Pancreas (tissue), 10 donors: ENCODE data around the gene SYT9. TPM values are rescaled to one million over a fixed set of nuclear protein-coding genes. Genes with fewer than 3 reads are reported as not detected.

Experiments used
- ATAC-seq, 4 donors: fragments of 200-7000 bp; cut with Tn5 transposase; one replicate each; pipeline versions ENCODE4 v1.8.0 to v1.9.1; 2020; ENCODE audit warnings: mild to moderate bottlenecking in 4 of 4, moderate library complexity in 4 of 4
- DNase-seq, 6 donors: peaks; one replicate each; pipeline ENCODE4 v3.0.0-alpha.2; 2020
- FAIRE-seq: peaks from 2 replicates; lab custom pipeline; 2012; peaks lifted over from hg19 to GRCh38; lab: Jason Lieb, UNC
- H3K27ac ChIP-seq, 4 donors: fragments of 200-600 bp; sonication (generic); 1 replicate in 3 of 4; 2 replicates in 1 of 4; pipeline versions ENCODE4 v1.5.0 to v1.8.0; 2020
- H3K27me3 ChIP-seq, 4 donors: fragments of 200-600 bp; one replicate each; pipeline ENCODE4 v1.8.0; 2021
- H3K36me3 ChIP-seq, 3 donors: fragments of 200-600 bp; sonication (generic) in 1 of 3; one replicate each; pipeline versions ENCODE4 v1.5.0 to v1.8.0; 2020 to 2021
- H3K4me1 ChIP-seq, 3 donors: fragments of 200-600 bp; one replicate each; pipeline ENCODE4 v1.8.0; 2021
- H3K4me3 ChIP-seq, 4 donors: fragments of 200-600 bp; sonication (generic) in 2 of 4; one replicate each; pipeline versions ENCODE4 v1.5.0 to v1.8.0; 2020 to 2021
- H3K9me3 ChIP-seq, 4 donors: fragments of 200-600 bp; one replicate each; pipeline ENCODE4 v1.8.0; 2021
- WGBS, 2 donors: extraction: QIAGEN DNeasy Blood & Tissue Kit; methylation state at CpG; one replicate each; pipeline ENCODE4 v1.1.7; 2013; 5-methylcytosine and 5-hydroxymethylcytosine counted together
- intact Hi-C, 3 donors: fragments of 100-400 bp; cut with DNase I; formaldehyde crosslinking; loops; one replicate each; pipeline versions ENCODE4 v1.11.1 to v1.14.2; 2022
- polyA plus RNA-seq, 2 donors: library from polyadenylated mRNA; stranded (reverse); fragments of 200-250 nt; gene quantifications; one replicate each; pipeline ENCODE4 v1.2.3, GENCODE V29; 2013
- total RNA-seq, 6 donors: library from RNA; stranded (reverse); fragmentation: NEBNext Ultra II Directional in 4 of 6; extraction: Animal tissue kit (Norgen Biotek cat#: 25700) in 4 of 6; gene quantifications; one replicate each; pipeline versions ENCODE4 v1.2.1 to v1.2.4, GENCODE V29; 2021 to 2023
- TF ChIP-seq, protein P1 (sequence below), 4 donors: fragments of 200-600 bp; sonication (generic) in 3 of 4; IDR thresholded peaks; one replicate each; pipeline versions ENCODE4 v1.5.0 to v1.8.0; 2021; ENCODE audit warnings: antibody characterized with exemption in 4 of 4
- donor health status: healthy with polysubstance abuse.
- donor health status: DM: no; HTN: no; CAD: no; lungs with moderate emphysema.
- donor health status: DM: no; HTN: no; CAD: no.
- donor health status: control.
- donor health status: control.
- donor health status: Bipolar disorder and iron deficiency.
- donor health status: DM: yes; HTN: yes; CAD: no.
- donor health status: DM: no; HTN: no; CAD: no.
- donor health status: DM: no; HTN: no; CAD: no.
- donor health status: DM: yes; HTN: yes; CAD: no.

Gene SYT9
- total and polyA plus RNA-seq, 8 donors = 0.38 to 2.0 (median 1.0) TPM

DNA sequence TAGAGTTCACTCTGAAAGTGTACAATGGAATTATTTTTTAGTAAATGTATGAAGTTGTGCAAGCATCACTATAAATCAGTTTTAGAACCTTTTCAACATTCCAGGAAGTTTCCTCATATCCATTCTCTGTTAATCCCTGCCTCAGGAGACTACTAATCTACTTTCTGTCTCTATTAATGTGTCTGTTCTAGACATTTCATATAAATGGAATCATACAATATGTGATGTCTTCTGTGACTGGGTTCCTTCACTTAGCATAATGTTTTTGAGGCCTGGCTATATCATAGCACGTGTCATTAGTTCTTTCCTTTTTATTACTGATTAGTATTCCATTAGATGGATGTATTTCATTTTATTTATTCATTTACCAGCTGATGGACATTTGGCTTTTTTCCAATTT lies 17.1 kb downstream of the SYT9 start:
- Histone ChIP-seq H3K4me1 (no peaks in the 10 kb centered on the region), H3K27me3 (no peaks in the 10 kb centered on the region), H3K36me3 (no peaks in the 10 kb centered on the region), H3K27ac (no peak overlapping the region), H3K9me3 (no peaks in the 10 kb centered on the region), H3K4me3 (no peak overlapping the region)
- TF ChIP-seq, protein P1, sequence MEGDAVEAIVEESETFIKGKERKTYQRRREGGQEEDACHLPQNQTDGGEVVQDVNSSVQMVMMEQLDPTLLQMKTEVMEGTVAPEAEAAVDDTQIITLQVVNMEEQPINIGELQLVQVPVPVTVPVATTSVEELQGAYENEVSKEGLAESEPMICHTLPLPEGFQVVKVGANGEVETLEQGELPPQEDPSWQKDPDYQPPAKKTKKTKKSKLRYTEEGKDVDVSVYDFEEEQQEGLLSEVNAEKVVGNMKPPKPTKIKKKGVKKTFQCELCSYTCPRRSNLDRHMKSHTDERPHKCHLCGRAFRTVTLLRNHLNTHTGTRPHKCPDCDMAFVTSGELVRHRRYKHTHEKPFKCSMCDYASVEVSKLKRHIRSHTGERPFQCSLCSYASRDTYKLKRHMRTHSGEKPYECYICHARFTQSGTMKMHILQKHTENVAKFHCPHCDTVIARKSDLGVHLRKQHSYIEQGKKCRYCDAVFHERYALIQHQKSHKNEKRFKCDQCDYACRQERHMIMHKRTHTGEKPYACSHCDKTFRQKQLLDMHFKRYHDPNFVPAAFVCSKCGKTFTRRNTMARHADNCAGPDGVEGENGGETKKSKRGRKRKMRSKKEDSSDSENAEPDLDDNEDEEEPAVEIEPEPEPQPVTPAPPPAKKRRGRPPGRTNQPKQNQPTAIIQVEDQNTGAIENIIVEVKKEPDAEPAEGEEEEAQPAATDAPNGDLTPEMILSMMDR (IDR thresholded peaks at IDR 0.05) = no peak
- ATAC-seq (no peak), DNase-seq (no peak), FAIRE-seq (no peak)
- 56 to 77% methylated on average over 1 of the region's 1 CpG for WGBS, 2 donors
- intact Hi-C loops = no loop called here

DNA sequence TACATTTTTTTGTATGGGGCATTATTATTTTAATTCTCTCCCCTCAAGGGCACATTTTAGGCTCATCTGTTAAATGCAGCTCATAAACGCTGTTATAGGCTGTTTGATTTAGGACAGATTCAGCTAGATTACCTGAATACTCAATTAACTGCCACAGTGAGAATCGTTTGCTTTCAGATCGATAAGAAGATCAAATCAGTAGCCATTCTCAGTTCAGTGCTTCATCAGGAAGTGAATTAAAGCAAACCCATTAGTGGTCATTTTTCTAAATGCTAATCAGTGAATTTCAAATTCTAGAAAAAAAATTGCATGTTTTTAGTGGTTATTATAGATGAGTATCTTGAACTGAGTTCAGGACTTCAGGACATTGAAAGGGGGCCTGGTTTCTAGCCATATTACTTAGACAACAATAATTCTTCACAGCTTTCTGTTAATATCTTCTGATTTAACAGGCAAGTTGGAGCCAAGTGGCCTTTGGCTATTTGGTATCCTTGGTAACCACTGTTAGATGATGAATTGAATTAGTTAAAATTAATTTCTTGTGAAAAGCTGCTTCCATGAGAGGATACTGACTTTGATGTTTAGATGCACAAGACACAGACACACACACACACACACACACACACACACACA lies 18.6 kb downstream of the SYT9 start:
- intact Hi-C loops = no loop called here
- Histone ChIP-seq H3K4me3 (no peak overlapping the region), H3K27ac (no peak overlapping the region), H3K27me3 (no peaks in the 10 kb centered on the region), H3K9me3 (no peaks in the 10 kb centered on the region), H3K36me3 (no peaks in the 10 kb centered on the region), H3K4me1 (no peaks in the 10 kb centered on the region)
- FAIRE-seq (no peak), DNase-seq (no peak), ATAC-seq (no peak)
- 32 to 40% methylated on average over 3 of the region's 3 CpGs for WGBS, 2 donors
- TF ChIP-seq, protein P1 (IDR thresholded peaks at IDR 0.05) = no peak

DNA sequence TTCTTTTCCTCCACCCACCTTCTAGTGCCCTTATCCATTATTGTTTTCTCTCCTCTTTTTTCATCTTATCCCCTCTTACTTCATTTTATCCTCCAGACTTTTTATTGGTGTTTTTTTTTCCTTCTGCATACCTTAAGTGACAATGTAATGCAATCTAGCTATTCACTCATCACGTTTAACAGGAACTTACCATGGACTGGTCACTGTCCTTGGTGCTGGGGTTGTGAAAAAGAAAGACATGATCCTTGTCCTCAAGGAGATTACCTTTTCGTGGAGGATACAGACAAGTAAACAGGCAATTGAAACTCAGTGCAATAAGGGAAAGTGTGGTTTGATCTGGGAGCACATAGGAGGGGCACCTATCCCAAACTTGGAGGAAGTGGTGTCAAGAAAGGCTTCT lies 20.7 kb downstream of the SYT9 start:
- TF ChIP-seq, protein P1 (IDR thresholded peaks at IDR 0.05) = no peak
- H3K27ac ChIP-seq = no peak overlapping the region
- DNase-seq = no peak
- no peak for FAIRE-seq
- H3K27me3 ChIP-seq = no peaks in the 10 kb centered on the region
- H3K36me3 ChIP-seq = no peaks in the 10 kb centered on the region
- no peak for ATAC-seq
- intact Hi-C loops = no loop called here
- H3K4me1 ChIP-seq = no peaks in the 10 kb centered on the region
- 56 to 63% methylated on average over 2 of the region's 2 CpGs for WGBS, 2 donors
- no peak overlapping the region for H3K4me3 ChIP-seq
- no peaks in the 10 kb centered on the region for H3K9me3 ChIP-seq

DNA sequence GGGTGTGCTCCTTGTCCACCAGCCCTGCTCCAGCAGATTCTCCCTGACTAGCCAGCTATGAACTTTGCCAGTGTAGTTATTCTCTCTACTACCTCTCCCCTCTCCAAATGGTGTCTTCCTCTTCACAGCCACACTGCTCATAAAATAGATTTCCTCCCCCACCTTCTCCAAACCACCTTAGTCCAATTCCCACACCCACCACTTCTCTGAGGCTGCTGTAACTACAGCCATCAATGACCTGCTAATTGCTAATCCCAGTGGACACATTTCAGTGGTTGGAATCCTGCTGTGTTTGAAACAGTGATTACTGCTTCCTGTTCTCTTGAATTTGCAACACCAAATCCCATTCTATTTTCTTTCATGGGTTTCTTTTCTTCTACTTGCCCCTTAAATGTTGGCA lies 23.4 kb downstream of the SYT9 start:
- FAIRE-seq (no peak), DNase-seq (no peak)

More for the DNA sequence above, 23.4 kb downstream of the SYT9 start:
- no peaks in the 10 kb centered on the region for H3K27me3 ChIP-seq
- H3K36me3 ChIP-seq = no peaks in the 10 kb centered on the region
- intact Hi-C loops = no loop called here
- no peaks in the 10 kb centered on the region for H3K4me1 ChIP-seq
- H3K9me3 ChIP-seq = no peaks in the 10 kb centered on the region
- H3K4me3 ChIP-seq = no peak overlapping the region
- ATAC-seq = no peak
- TF ChIP-seq, protein P1 (IDR thresholded peaks at IDR 0.05) = no peak
- no peak overlapping the region for H3K27ac ChIP-seq
